ENCODE data around the gene P3H2. TPM values are rescaled to one million over a fixed set of nuclear protein-coding genes. Genes with fewer than 3 reads are reported as not detected.
"Not testable (repeated sequence)": the region's sequence is repeated elsewhere in the genome, so short reads cannot be mapped to it uniquely, and the experiment has no call there.

P3H2 gene
- polyA plus RNA-seq, 1 experiment, result 32.6 TPM

DNA sequence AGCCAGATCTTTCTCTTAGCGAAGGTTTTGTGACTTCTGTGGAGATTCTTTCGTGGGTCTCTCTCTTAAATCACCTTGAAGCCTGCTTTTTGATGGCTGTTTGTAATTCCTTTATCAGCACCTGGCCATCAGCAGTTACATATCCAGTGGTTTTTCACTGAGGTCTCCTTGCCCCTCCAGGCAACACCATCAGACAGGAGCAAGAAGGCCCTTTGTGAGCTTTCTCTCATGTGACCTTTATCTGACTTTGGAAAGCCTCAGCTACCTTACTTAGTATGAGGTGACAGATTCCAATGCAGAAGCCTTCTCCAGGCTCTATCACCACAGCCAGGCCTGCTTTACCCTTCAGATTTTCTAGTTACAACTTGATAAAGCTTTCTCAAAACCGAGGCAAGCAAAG is 30.0 kb upstream of the P3H2 start:
- no peak overlapping the region for H3K27ac ChIP-seq (ENCODE audit: low read depth, low read length)
- TF ChIP-seq, protein P1, sequence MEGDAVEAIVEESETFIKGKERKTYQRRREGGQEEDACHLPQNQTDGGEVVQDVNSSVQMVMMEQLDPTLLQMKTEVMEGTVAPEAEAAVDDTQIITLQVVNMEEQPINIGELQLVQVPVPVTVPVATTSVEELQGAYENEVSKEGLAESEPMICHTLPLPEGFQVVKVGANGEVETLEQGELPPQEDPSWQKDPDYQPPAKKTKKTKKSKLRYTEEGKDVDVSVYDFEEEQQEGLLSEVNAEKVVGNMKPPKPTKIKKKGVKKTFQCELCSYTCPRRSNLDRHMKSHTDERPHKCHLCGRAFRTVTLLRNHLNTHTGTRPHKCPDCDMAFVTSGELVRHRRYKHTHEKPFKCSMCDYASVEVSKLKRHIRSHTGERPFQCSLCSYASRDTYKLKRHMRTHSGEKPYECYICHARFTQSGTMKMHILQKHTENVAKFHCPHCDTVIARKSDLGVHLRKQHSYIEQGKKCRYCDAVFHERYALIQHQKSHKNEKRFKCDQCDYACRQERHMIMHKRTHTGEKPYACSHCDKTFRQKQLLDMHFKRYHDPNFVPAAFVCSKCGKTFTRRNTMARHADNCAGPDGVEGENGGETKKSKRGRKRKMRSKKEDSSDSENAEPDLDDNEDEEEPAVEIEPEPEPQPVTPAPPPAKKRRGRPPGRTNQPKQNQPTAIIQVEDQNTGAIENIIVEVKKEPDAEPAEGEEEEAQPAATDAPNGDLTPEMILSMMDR (IDR thresholded peaks at IDR 0.05; ENCODE audit: low read depth, low read length), result no peak
- CTCF ChIA-PET, result interaction anchor here (1.6 to 2.1 kb wide), 2 partner anchors 183 to 189 kb away, joined by 5 to 6 read pairs; no protein-coding TSS in a partner anchor

DNA sequence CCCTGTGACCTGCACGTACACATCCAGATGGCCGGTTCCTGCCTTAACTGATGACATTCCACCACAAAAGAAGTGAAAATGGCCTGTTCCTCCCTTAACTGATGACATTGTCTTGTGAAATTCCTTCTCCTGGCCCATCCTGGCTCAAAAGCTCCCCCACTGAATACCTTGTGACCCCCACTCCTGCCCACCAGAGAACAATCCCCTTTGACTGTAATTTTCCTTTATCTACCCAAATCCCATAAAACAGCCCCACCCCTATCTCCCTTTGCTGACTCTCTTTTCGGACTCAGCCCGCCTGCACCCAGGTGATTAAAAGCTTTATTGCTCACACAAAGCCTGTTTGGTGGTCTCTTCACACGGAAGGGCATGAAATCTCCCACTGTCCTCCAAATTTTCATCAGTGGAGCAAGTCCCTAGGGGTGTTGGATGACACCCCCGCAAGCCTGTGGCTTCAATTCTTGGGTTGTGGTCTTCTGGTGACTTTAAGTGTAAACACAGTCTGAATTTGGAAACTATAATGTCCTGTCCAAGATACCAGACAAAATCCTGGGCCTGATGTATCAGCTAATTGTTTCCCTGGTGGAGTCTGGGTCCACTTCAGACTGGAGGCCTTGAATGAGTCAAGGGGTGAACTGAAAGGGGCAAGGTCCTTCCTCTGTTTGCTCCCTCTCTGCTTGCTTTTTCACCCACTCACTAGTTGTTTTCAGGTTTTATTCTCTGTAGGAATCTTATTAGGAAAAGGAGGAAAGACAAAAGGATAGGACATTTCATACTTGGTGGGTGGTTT is 29.3 kb upstream of the P3H2 start:
- DNase-seq (ENCODE audit: low read depth, low spot score); H3K9me3 ChIP-seq (ENCODE audit: control insufficient read depth, insufficient read depth, low read length); POLR2A ChIA-PET; H3K27ac ChIP-seq (ENCODE audit: low read depth, low read length); H3K4me3 ChIP-seq (ENCODE audit: low read depth, low read length); H3K27me3 ChIP-seq (ENCODE audit: control insufficient read depth, insufficient read depth, low read length): not testable (repeated sequence)
- CTCF ChIA-PET, result interaction anchor here (2.1 kb wide), 1 partner anchor 189 kb away, joined by 6 read pairs; no protein-coding TSS in a partner anchor

More for the DNA sequence above, 30.0 kb upstream of the P3H2 start:
- POLR2A ChIA-PET, result no interaction called here
- no peaks in the 10 kb centered on the region for H3K9me3 ChIP-seq (ENCODE audit: control insufficient read depth, insufficient read depth, low read length)
- H3K4me3 ChIP-seq (ENCODE audit: low read depth, low read length), result no peak overlapping the region
- no peak for DNase-seq (ENCODE audit: low read depth, low spot score)
- H3K27me3 ChIP-seq (ENCODE audit: control insufficient read depth, insufficient read depth, low read length), result no peaks in the 10 kb centered on the region

DNA sequence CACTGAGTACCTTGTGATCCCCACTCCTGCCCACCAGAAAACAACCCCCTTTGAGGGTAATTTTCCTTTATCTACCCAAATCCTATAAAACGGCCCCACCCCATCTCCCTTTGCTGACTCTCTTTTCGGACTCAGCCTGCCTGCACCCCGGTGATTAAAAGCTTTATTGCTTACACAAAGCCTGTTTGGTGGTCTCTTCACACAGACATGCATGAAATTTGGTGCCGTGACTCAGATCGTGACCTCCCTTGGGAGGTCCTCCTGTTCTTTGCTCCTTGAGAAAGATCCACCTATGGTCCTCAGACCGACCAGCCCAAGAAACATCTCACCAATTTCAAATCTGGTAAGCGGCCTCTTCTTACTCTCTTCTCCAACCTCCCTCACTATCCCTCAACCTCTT is 24.1 kb upstream of the P3H2 start:
- H3K4me3 ChIP-seq (ENCODE audit: low read depth, low read length); H3K27me3 ChIP-seq (ENCODE audit: control insufficient read depth, insufficient read depth, low read length); DNase-seq (ENCODE audit: low read depth, low spot score); H3K9me3 ChIP-seq (ENCODE audit: control insufficient read depth, insufficient read depth, low read length); H3K27ac ChIP-seq (ENCODE audit: low read depth, low read length); CTCF ChIA-PET; POLR2A ChIA-PET: not testable (repeated sequence)

GRCh38 chr3:190142041-190142440 is 21.3 kb upstream of the P3H2 start:
- POLR2A ChIA-PET, result no interaction called here
- H3K4me3 ChIP-seq (ENCODE audit: low read depth, low read length), result no peak overlapping the region
- no peaks in the 10 kb centered on the region for H3K9me3 ChIP-seq (ENCODE audit: control insufficient read depth, insufficient read depth, low read length)
- no peak for DNase-seq (ENCODE audit: low read depth, low spot score)
- no peaks in the 10 kb centered on the region for H3K27me3 ChIP-seq (ENCODE audit: control insufficient read depth, insufficient read depth, low read length)
- CTCF ChIA-PET, result interaction anchor here (2.3 kb wide), 1 partner anchor 21 kb away, joined by 11 read pairs; the partner anchor contains the start of gene P3H2
- TF ChIP-seq, protein P1 (IDR thresholded peaks at IDR 0.05; ENCODE audit: low read depth, low read length), result no peak
- H3K27ac ChIP-seq (ENCODE audit: low read depth, low read length), result no peak overlapping the region

DNA sequence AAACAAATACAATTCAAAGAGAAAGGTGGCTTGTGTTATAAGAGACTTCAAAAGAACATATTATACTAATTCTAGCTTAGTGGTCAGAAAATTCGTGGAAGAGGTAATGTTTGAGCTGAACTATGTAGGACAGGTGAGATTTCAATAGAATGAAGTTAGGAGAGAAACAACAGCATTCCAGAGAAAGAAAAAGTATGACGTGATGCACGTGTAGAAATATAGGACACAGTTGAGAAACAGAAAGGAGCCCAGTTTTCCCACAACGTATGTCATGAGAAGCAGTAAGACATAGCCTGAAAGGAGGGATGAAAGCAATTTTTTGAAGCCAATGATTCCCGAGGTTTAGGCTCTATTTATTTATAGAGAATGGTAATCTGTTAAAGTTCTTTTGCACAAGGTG is 18.7 kb upstream of the P3H2 start:
- ChIA-PET CTCF (no interaction called here), POLR2A (no interaction called here)
- Histone ChIP-seq H3K27me3 (ENCODE audit: control insufficient read depth, insufficient read depth, low read length) (no peaks in the 10 kb centered on the region), H3K4me3 (ENCODE audit: low read depth, low read length) (no peak overlapping the region), H3K27ac (ENCODE audit: low read depth, low read length) (no peak overlapping the region), H3K9me3 (ENCODE audit: control insufficient read depth, insufficient read depth, low read length) (no peaks in the 10 kb centered on the region)
- TF ChIP-seq, protein P1 (IDR thresholded peaks at IDR 0.05; ENCODE audit: low read depth, low read length), result no peak
- no peak for DNase-seq (ENCODE audit: low read depth, low spot score)

- TF ChIP-seq, protein P1 (IDR thresholded peaks at IDR 0.05; ENCODE audit: low read depth, low read length), result no peak
- ChIA-PET POLR2A (no interaction called here), CTCF (interaction anchor here (0.7 to 1.6 kb wide), 3 partner anchors 12 to 190 kb away, joined by 3 read pairs; partner anchors contain the start of gene CLDN1)
- no peak for DNase-seq (ENCODE audit: low read depth, low spot score)
- H3K9me3 ChIP-seq (ENCODE audit: control insufficient read depth, insufficient read depth, low read length), result no peaks in the 10 kb centered on the region
- no peak overlapping the region for H3K27ac ChIP-seq (ENCODE audit: low read depth, low read length)
- H3K27me3 ChIP-seq (ENCODE audit: control insufficient read depth, insufficient read depth, low read length), result no peaks in the 10 kb centered on the region
- no peak overlapping the region for H3K4me3 ChIP-seq (ENCODE audit: low read depth, low read length)
These were observed 11.7 kb upstream of the P3H2 start for GRCh38 chr3:190132371-190132770.

Data from AG04450 (cell line).